Loucy (cell line): ENCODE results near the gene PPIL1.

Source experiments
- CTCF ChIP-seq: fragments of 200-600 bp; sonication (generic); conservative IDR thresholded peaks from 2 replicates; pipeline ENCODE4 v1.5.1; 2014; ENCODE audit warnings: mild to moderate bottlenecking, antibody characterized with exemption, low read length
- EZH2phosphoT487 ChIP-seq: fragments of 200-600 bp; IDR thresholded peaks from 2 replicates; pipeline ENCODE4 v1.6.1; 2018; ENCODE audit warnings: antibody characterized with exemption, mild to moderate bottlenecking, moderate library complexity, borderline replicate concordance

GRCh38 chr6:36865835-36866234 is 8.8 kb downstream of the PPIL1 start:
- TF ChIP-seq CTCF = no peak
- TF ChIP-seq EZH2phosphoT487 = no peak
